Measurements from ENCODE around the gene CDK5RAP2.

Gene CDK5RAP2

GRCh38 chr9:120609636-120610035 lies 29.7 kb upstream of the CDK5RAP2 start:
- no peak for TF ChIP-seq CTCF (IDR thresholded peaks at IDR 0.05; ENCODE audit: low read depth, low read length)
- H3K4me3 ChIP-seq (replicated peaks in 1 of 2; ENCODE audit: low read depth in 2 of 2, low read length in 2 of 2): no peak overlapping the region
- peak in 1 of 2 donors; percentile 27 for DNase-seq (ENCODE audit: low read depth in 2 of 2)

GRCh38 chr9:120608421-120608820 lies 28.5 kb upstream of the CDK5RAP2 start:
- peak in 1 of 2 donors; percentile 36 for DNase-seq (ENCODE audit: low read depth in 2 of 2)
- TF ChIP-seq CTCF (IDR thresholded peaks at IDR 0.05; ENCODE audit: low read depth, low read length): no peak
- no peak overlapping the region for H3K4me3 ChIP-seq (replicated peaks in 1 of 2; ENCODE audit: low read depth in 2 of 2, low read length in 2 of 2)

GRCh38 chr9:120603591-120603990 lies 23.6 kb upstream of the CDK5RAP2 start:
- no peak overlapping the region for H3K4me3 ChIP-seq (replicated peaks in 1 of 2; ENCODE audit: low read depth in 2 of 2, low read length in 2 of 2)
- TF ChIP-seq CTCF (IDR thresholded peaks at IDR 0.05; ENCODE audit: low read depth, low read length): no peak
- DNase-seq (ENCODE audit: low read depth in 2 of 2): no peak

- no peak for DNase-seq (ENCODE audit: low read depth in 2 of 2)
- TF ChIP-seq CTCF (IDR thresholded peaks at IDR 0.05; ENCODE audit: low read depth, low read length): no peak
- no peak overlapping the region for H3K4me3 ChIP-seq (replicated peaks in 1 of 2; ENCODE audit: low read depth in 2 of 2, low read length in 2 of 2)
These were observed 23.0 kb upstream of the CDK5RAP2 start for GRCh38 chr9:120603010-120603409.

- DNase-seq (ENCODE audit: low read depth in 2 of 2): no peak
- H3K4me3 ChIP-seq (replicated peaks in 1 of 2; ENCODE audit: low read depth in 2 of 2, low read length in 2 of 2): no peak overlapping the region
- no peak for TF ChIP-seq CTCF (IDR thresholded peaks at IDR 0.05; ENCODE audit: low read depth, low read length)
These were observed 13.9 kb upstream of the CDK5RAP2 start for GRCh38 chr9:120593955-120594277.

- no peak for DNase-seq (ENCODE audit: low read depth in 2 of 2)
- TF ChIP-seq CTCF (IDR thresholded peaks at IDR 0.05; ENCODE audit: low read depth, low read length): no peak
- H3K4me3 ChIP-seq (replicated peaks in 1 of 2; ENCODE audit: low read depth in 2 of 2, low read length in 2 of 2): no peak overlapping the region
These were observed 13.4 kb upstream of the CDK5RAP2 start for GRCh38 chr9:120593250-120593954.

GRCh38 chr9:120592210-120592609 lies 12.2 kb upstream of the CDK5RAP2 start:
- H3K4me3 ChIP-seq (replicated peaks in 1 of 2; ENCODE audit: low read depth in 2 of 2, low read length in 2 of 2): no peak overlapping the region
- TF ChIP-seq CTCF (IDR thresholded peaks at IDR 0.05; ENCODE audit: low read depth, low read length): no peak
- DNase-seq (ENCODE audit: low read depth in 2 of 2): no peak

Measured in cardiac fibroblast (primary cell).